NCI-H82 (cell line): ENCODE measurements around the gene ZNF750.

Experiments
- DNase-seq: peaks from one replicate; lab custom pipeline; 2025; lab: John Stamatoyannopoulos, UW

ZNF750 gene

GRCh38 chr17:82839617-82840292 is at the start of gene ZNF750:
TSS of gene ZNF750 (minus strand) at chr17:82840022. CDS start at chr17:82832454, 7,568 bp downstream.
- no peak for DNase-seq

GRCh38 chr17:82888583-82889495 is 49.0 kb upstream of the ZNF750 start:
- DNase-seq: no peak

- DNase-seq: no peak
Measured at GRCh38 chr17:82887255-82888164, 47.7 kb upstream of the ZNF750 start.

GRCh38 chr17:82884970-82885353 is 45.1 kb upstream of the ZNF750 start:
- no peak for DNase-seq

- DNase-seq: no peak
Measured at GRCh38 chr17:82884341-82884969, 44.6 kb upstream of the ZNF750 start.

GRCh38 chr17:82883419-82884031 is 43.7 kb upstream of the ZNF750 start:
- no peak for DNase-seq

- no peak for DNase-seq
Measured at GRCh38 chr17:82882715-82883418, 43.0 kb upstream of the ZNF750 start.

GRCh38 chr17:82881900-82882714 is 42.3 kb upstream of the ZNF750 start:
- DNase-seq: peak; percentile 20

GRCh38 chr17:82881324-82881823 is 41.6 kb upstream of the ZNF750 start:
- no peak for DNase-seq

- DNase-seq: no peak
Measured at GRCh38 chr17:82880620-82881323, 41.0 kb upstream of the ZNF750 start.

GRCh38 chr17:82879241-82879640 is 39.4 kb upstream of the ZNF750 start:
- no peak for DNase-seq

- no peak for DNase-seq
Measured at GRCh38 chr17:82878527-82878926, 38.7 kb upstream of the ZNF750 start.

GRCh38 chr17:82876602-82877379 is 37.0 kb upstream of the ZNF750 start:
- peak; percentile 21 for DNase-seq

- DNase-seq: no peak
Measured at GRCh38 chr17:82876149-82876548, 36.3 kb upstream of the ZNF750 start.

GRCh38 chr17:82875407-82875856 is 35.6 kb upstream of the ZNF750 start:
- no peak for DNase-seq

- no peak for DNase-seq
Measured at GRCh38 chr17:82874011-82874835, 34.4 kb upstream of the ZNF750 start.

GRCh38 chr17:82873521-82873920 is 33.7 kb upstream of the ZNF750 start:
- DNase-seq: no peak
